Kidney (tissue), 14 donors: ENCODE results near the gene ADGRL1. TPM values are rescaled to one million over a fixed set of nuclear protein-coding genes. Genes with fewer than 3 reads are reported as not detected.

Experiments
- DNase-seq, 5 donors: peaks; one replicate each; pipeline ENCODE4 v3.0.0-alpha.2; 2013 to 2020
- FAIRE-seq: peaks from 2 replicates; lab custom pipeline; 2012; peaks lifted over from hg19 to GRCh38; lab: Jason Lieb, UNC
- H3K27ac ChIP-seq, 2 donors: one replicate each; pipeline ENCODE4 v1.7.0; 2013; ENCODE audit warnings: low read depth in 2 of 2, low read length in 2 of 2, inconsistent platforms in 1 of 2
- H3K27me3 ChIP-seq: one replicate; pipeline ENCODE4 v1.7.1; 2013; ENCODE audit warnings: low read length, inconsistent platforms; ENCODE audit not compliant: control insufficient read depth, insufficient read depth
- H3K36me3 ChIP-seq, 3 donors: one replicate each; pipeline versions ENCODE4 v1.7.0 to v1.7.1; 2013; ENCODE audit warnings: low read length in 3 of 3, control low read depth in 1 of 3, inconsistent platforms in 1 of 3; ENCODE audit not compliant: insufficient read depth in 3 of 3, control insufficient read depth in 2 of 3
- H3K4me1 ChIP-seq, 3 donors: one replicate each; pipeline versions ENCODE4 v1.7.0 to v1.7.1; 2013; ENCODE audit warnings: low read length in 3 of 3, inconsistent platforms in 1 of 3, low read depth in 1 of 3; ENCODE audit not compliant: control insufficient read depth in 2 of 3, insufficient read depth in 2 of 3
- H3K4me3 ChIP-seq, 3 donors: one replicate each; pipeline versions ENCODE4 v1.7.0 to v1.8.1; 2013; ENCODE audit warnings: low read length in 3 of 3, control low read depth in 1 of 3, inconsistent platforms in 1 of 3
- H3K9ac ChIP-seq, 3 donors: one replicate each; pipeline versions ENCODE4 v1.7.0 to v1.7.1; 2013; ENCODE audit warnings: low read length in 3 of 3, control low read depth in 1 of 3, inconsistent platforms in 1 of 3
- H3K9me3 ChIP-seq, 3 donors: one replicate each; pipeline versions ENCODE4 v1.7.0 to v1.7.1; 2013; ENCODE audit warnings: low read length in 3 of 3, control low read depth in 1 of 3, inconsistent platforms in 1 of 3; ENCODE audit not compliant: control insufficient read depth in 2 of 3, insufficient read depth in 1 of 3
- CTCF ChIP-seq: IDR thresholded peaks from 3 replicates; pipeline ENCODE4 v1.5.1; 2012; ENCODE audit warnings: mild to moderate bottlenecking, moderate library complexity, borderline replicate concordance; ENCODE audit not compliant: insufficient read depth; ENCODE audit errors: extremely low read depth
- intact Hi-C: fragments of 100-400 bp; cut with DNase I; formaldehyde crosslinking; loops from one replicate; pipeline ENCODE4 v1.11.1; 2022
- polyA plus RNA-seq: library from polyadenylated mRNA; stranded (reverse); fragments of 350-450 nt; fragmentation: Illumina TruSeq; extraction: RNeasy Lipid Tissue Mini Kit (QIAGEN cat#74804); gene quantifications from one replicate; pipeline ENCODE4 v1.2.3, GENCODE V29; 2014; ENCODE audit warnings: low read depth, low replicate concordance; ENCODE audit not compliant: insufficient read depth
- total RNA-seq: library from RNA; stranded (reverse); fragmentation: NEBNext Ultra II Directional; extraction: Animal tissue kit (Norgen Biotek cat#: 25700); gene quantifications from one replicate; pipeline ENCODE4 v1.2.1, GENCODE V29; 2021
- donor health status: control.
- donor health status: control.
- donor health status: control.
- donor health status: control.
- donor health status: control.
- donor health status: DM: yes; HTN: yes; CAD: no.
- donor health status: Normal renal cell carcinoma (clear cell type).

The ADGRL1 gene
- total and polyA plus RNA-seq, 2 donors from 2014 or later: 6.3 to 30.2 TPM

- Histone ChIP-seq H3K9me3 (no peaks in the 10 kb centered on the region), H3K9ac (no peak overlapping the region), H3K27me3 (no peaks in the 10 kb centered on the region), H3K4me3 (no peak overlapping the region), H3K4me1 (no peaks in the 10 kb centered on the region), H3K27ac (no peak overlapping the region), H3K36me3 (peaks cover 2 to 17% (median 2%) of the 10 kb centered on the region in 3 donors)
- DNase-seq (peak in 2 of 5 donors; percentile 43 to 57), FAIRE-seq (no peak)
- TF ChIP-seq CTCF: no peak
- intact Hi-C loops: no loop called here
Observed at GRCh38 chr19:14165990-14166830, 39.8 kb downstream of the ADGRL1 start.

GRCh38 chr19:14164724-14165493, 41.1 kb downstream of the ADGRL1 start:
- H3K27me3 ChIP-seq: no peaks in the 10 kb centered on the region
- FAIRE-seq: no peak
- TF ChIP-seq CTCF: no peak
- no peaks in the 10 kb centered on the region for H3K9me3 ChIP-seq
- H3K36me3 ChIP-seq: peaks cover 0 to 9% (median 2%) of the 10 kb centered on the region in 3 donors
- no peaks in the 10 kb centered on the region for H3K4me1 ChIP-seq
- intact Hi-C loops: no loop called here
- DNase-seq: peak in 1 of 5 donors; percentile 41
- no peak overlapping the region for H3K9ac ChIP-seq
- no peak overlapping the region for H3K4me3 ChIP-seq
- H3K27ac ChIP-seq: no peak overlapping the region

GRCh38 chr19:14164082-14164481, 41.9 kb downstream of the ADGRL1 start:
- intact Hi-C loops: no loop called here
- Histone ChIP-seq H3K9me3 (no peaks in the 10 kb centered on the region), H3K27ac (no peak overlapping the region), H3K4me1 (no peaks in the 10 kb centered on the region), H3K4me3 (no peak overlapping the region), H3K9ac (no peak overlapping the region), H3K36me3 (peaks cover 0 to 6% (median 2%) of the 10 kb centered on the region in 3 donors), H3K27me3 (no peaks in the 10 kb centered on the region)
- DNase-seq: no peak
- no peak for FAIRE-seq
- TF ChIP-seq CTCF: no peak
